ENCODE results near the gene TBC1D9B. TPM values are rescaled to one million over a fixed set of nuclear protein-coding genes. Genes with fewer than 3 reads are reported as not detected.
A peak's percentile ranks its signal among the peaks of the same experiment; 100 is the strongest.

The TBC1D9B gene
- total RNA-seq, 4 donors from 2014 or later: 56.1 to 65.9 (median 62.7) TPM

DNA sequence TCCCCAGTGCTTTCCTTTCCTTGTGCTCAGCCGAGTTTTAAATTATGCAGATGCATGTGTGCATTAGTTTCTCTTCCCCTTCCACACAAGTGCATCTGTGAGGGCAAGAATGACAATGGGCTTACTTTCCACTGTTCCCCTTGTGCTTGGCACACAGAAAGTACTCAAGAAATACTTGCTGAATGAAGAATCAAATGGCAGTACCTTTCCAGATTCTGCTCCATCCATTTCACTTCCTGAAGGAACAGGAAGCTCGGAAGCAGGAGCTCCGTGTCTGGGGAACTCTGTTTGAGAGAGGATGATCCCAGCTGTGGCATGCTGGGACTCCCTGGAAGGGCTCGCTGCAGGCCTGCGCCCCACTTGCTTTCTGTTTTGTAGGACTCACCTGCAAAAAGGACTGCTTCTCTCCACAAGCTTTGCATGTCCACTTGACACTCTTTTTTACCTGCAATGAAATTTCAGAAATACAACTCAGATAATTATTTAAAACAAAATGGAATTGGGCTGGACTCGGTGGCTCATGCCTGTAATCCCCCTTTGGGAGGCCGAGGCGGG is 54.6 kb downstream of the TBC1D9B start:
- Histone ChIP-seq H3K4me1 (peaks cover 0 to 6% of the 10 kb centered on the region in 2 donors), H3K4me3 (no peak overlapping the region), H3K9me3 (no peaks in the 10 kb centered on the region), H3K27ac (no peak overlapping the region), H3K36me3 (peaks cover 0 to 52% of the 10 kb centered on the region in 2 donors), H3K27me3 (no peaks in the 10 kb centered on the region)
- in situ Hi-C loops (cut with MboI; ENCODE audit: low sequenced_read_pairs in 4 of 4) (loop anchor here in 1 of 4 donors (25.0 kb wide), 1 partner anchor 91 kb away; no protein-coding TSS in a partner anchor), intact Hi-C loops (cut with DNase I; ENCODE audit: low total_unique reads) (no loop called here)
- DNase-seq (no peak), ATAC-seq (no peak)
- TF ChIP-seq POLR2A (IDR thresholded peaks at IDR 0.05) (no peak), CTCF (IDR thresholded peaks at IDR 0.05 in 4 of 5, conservative IDR thresholded peaks at IDR 0.05 in 1 of 5) (no peak)

- Histone ChIP-seq H3K27ac (peak overlapping the region; percentile 87 to 92 (median 88)), H3K36me3 (peaks cover 0 to 27% of the 10 kb centered on the region in 2 donors), H3K9me3 (no peaks in the 10 kb centered on the region), H3K4me3 (no peak overlapping the region), H3K27me3 (no peaks in the 10 kb centered on the region), H3K4me1 (peaks cover 20 to 36% of the 10 kb centered on the region in 2 donors)
- no peak for TF ChIP-seq CTCF (IDR thresholded peaks at IDR 0.05 in 4 of 5, conservative IDR thresholded peaks at IDR 0.05 in 1 of 5)
- TF ChIP-seq POLR2A (IDR thresholded peaks at IDR 0.05): no peak
- intact Hi-C loops (cut with DNase I; ENCODE audit: low total_unique reads): loop anchor here (2.0 kb wide), 1 partner anchor 23 kb away; no protein-coding TSS in a partner anchor
- in situ Hi-C loops (cut with MboI; ENCODE audit: low sequenced_read_pairs in 4 of 4): no loop called here
- DNase-seq (no peak), ATAC-seq (no peak)
Measured at GRCh38 chr5:179841621-179842020, 66.1 kb downstream of the TBC1D9B start.

DNA sequence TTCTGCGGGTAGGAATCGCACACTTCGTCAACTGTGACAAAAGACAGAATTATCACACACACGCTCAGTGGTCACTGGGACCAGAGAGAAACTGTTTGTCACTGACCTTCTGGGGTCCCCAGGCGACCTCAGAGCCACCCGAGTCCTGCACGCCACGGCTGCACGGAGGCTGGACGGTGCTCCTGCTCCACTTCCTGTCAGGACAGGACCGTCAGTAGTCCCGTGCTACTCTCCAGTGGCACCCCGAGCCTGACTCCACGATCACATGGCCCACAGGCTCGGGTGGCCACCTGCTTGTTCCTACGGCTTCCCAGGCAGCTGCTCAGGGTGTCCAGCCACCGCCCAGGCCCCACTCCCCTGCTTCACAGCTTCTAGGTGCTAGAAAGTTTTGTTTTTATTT is 66.9 kb downstream of the TBC1D9B start:
- Histone ChIP-seq H3K4me3 (no peak overlapping the region), H3K27me3 (no peaks in the 10 kb centered on the region), H3K4me1 (peaks cover 28 to 43% of the 10 kb centered on the region in 2 donors), H3K27ac (peak overlapping the region; percentile 87 to 92 (median 88)), H3K36me3 (peaks cover 0 to 28% of the 10 kb centered on the region in 2 donors), H3K9me3 (no peaks in the 10 kb centered on the region)
- DNase-seq: peak in 1 of 2 donors; percentile 75
- TF ChIP-seq CTCF (IDR thresholded peaks at IDR 0.05 in 4 of 5, conservative IDR thresholded peaks at IDR 0.05 in 1 of 5): no peak
- TF ChIP-seq POLR2A (IDR thresholded peaks at IDR 0.05): peak in 1 of 2 donors; percentile 28
- ATAC-seq: peak; percentile 11 to 38
- in situ Hi-C loops (cut with MboI; ENCODE audit: low sequenced_read_pairs in 4 of 4) (no loop called here), intact Hi-C loops (cut with DNase I; ENCODE audit: low total_unique reads) (loop anchor here (1.0 to 2.0 kb wide), 2 partner anchors 18 to 22 kb away; partner anchors contain the start of gene MRNIP)

DNA sequence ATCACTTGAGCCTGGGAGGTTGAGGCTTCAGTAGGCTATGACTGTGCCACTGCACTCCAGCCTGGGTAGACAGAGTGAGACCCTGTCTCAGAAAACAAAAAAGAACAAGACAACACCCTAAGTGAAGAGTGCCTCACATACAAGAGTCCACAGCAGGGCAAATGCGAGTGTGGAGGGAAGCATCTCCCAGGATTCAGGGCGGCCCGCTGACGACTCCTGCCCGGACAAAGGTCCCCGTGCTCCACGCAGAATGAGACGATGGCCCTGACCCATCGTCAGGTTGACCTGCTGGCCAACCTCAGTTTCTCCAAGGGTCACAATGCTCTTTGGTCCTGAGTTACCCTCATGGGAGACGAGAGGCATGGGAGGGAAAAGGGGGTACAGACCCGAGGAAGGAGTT is 67.4 kb downstream of the TBC1D9B start:
- intact Hi-C loops (cut with DNase I; ENCODE audit: low total_unique reads): loop anchor here (1.0 to 2.0 kb wide), 2 partner anchors 18 to 22 kb away; partner anchors contain the start of gene MRNIP
- peaks cover 30 to 43% of the 10 kb centered on the region in 2 donors for H3K4me1 ChIP-seq
- DNase-seq (peak in 1 of 2 donors; percentile 25), ATAC-seq (peak; percentile 3 to 6)
- H3K9me3 ChIP-seq: no peaks in the 10 kb centered on the region
- peaks cover 0 to 32% of the 10 kb centered on the region in 2 donors for H3K36me3 ChIP-seq
- peak overlapping the region; percentile 87 to 92 (median 88) for H3K27ac ChIP-seq
- in situ Hi-C loops (cut with MboI; ENCODE audit: low sequenced_read_pairs in 4 of 4): no loop called here
- TF ChIP-seq POLR2A (IDR thresholded peaks at IDR 0.05) (no peak), CTCF (IDR thresholded peaks at IDR 0.05 in 4 of 5, conservative IDR thresholded peaks at IDR 0.05 in 1 of 5) (no peak)
- H3K4me3 ChIP-seq: no peak overlapping the region
- no peaks in the 10 kb centered on the region for H3K27me3 ChIP-seq

Data from gastrocnemius medialis (tissue), 4 donors.